HG02588 (cell line): ENCODE results near the gene CPNE5.
"Not testable (repeated sequence)": the region's sequence is repeated elsewhere in the genome, so short reads cannot be mapped to it uniquely, and the experiment has no call there.

ENCODE experiments used
- ATAC-seq: cut with Tn5 transposase; IDR thresholded peaks from one replicate; pipeline ENCODE4 v1.9.1; 2021; ENCODE audit warnings: mild to moderate bottlenecking, moderate library complexity; ENCODE audit not compliant: unreplicated experiment

CPNE5 gene

GRCh38 chr6:36817176-36817817, 21.9 kb downstream of the CPNE5 start:
- ATAC-seq: no peak

DNA sequence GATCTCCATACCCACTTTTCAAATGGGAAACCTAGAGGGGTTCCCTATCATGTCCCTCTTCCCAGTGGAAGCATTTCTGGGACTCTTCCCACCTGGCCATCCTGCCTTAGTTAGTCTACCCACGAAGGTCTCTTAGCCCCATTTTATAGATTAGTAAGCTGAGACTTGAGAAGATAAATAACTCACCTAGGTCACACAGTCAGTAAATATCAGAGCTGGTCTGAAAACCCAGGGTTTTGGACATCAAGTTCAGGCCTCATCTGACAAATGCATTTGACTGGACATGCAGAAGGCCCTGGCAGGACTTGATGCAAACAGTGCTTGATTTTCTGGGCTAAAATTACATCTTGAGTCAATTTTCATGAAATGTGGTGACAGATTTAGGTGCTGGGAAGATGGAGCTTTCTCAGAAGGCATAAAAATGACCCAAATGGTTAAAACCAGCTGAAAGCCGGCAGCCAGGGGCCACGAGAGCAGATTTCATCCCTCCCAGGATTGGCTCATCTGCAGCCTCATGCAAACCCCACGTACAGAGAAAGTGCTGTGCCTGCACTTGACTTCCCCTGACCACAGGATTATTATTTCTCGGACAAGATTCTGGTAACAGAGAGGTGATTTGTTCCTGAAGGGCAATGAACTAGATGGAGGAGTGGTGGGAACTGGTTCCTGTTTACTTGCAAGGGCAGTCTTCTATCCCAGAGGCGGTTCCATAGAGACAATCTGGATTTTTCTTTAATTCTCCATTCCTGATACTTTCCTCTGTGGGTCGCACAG, 23.1 kb downstream of the CPNE5 start:
- ATAC-seq: no peak

DNA sequence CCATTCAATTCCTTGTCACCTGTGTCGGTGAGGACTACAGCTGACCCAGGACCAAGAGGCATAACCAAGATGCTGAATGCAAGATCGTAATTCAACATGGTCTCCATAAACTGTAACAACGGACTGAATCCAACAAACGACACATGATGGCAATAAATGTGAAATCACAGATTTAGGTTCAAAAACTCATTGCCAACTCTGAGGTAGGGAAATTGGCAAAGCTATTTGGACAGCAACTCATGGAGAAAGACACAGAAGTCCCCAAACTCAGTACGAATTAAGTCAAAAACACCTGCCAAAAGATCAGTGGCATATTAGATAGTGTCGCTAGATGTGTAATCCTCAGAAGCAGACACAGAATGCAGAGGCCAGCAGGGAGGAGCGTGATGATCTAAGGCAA, 25.0 kb downstream of the CPNE5 start:
- no peak for ATAC-seq

GRCh38 chr6:36813526-36813925, 25.7 kb downstream of the CPNE5 start:
- no peak for ATAC-seq

DNA sequence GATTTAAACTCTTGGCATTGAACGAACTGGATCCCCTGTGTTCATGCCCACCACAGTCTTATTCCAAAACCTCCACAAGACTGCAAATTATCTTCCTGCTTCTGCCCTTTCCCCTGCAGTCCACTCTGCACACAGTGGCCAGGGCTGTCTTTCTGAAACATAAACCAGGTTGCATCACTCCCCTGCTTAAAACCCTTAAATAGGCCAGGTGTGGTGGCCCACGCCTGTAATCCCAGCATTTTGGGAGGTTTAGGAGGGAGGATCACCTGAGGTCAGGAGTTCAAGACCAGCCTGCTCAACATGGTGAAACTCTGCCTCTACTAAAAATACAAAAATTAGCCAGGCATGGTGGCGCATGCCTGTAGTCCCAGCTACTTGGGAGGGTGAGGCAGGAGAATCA, 26.2 kb downstream of the CPNE5 start:
- ATAC-seq: not testable (repeated sequence)

- no peak for ATAC-seq
Observed at GRCh38 chr6:36809941-36810803, 29.1 kb downstream of the CPNE5 start.

DNA sequence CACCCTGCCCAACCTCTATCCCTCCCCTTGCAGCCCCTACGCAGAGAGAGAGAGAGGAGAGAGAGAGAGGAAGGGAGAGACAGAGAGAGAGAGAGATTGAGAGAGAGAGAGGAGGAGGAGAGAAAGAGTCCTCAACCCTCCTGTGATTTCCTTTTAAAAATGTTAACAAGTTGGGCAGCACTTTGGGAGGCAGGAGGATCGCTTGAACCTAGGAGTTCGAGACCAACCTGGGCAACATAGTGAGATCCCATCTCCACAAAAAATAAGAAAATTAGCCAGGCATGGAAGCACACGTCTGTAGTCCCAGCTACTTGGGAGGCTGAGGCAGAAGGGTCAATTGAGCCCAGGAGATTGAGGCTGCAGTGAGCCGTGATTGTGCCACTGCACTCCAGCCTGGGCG, 30.1 kb downstream of the CPNE5 start:
- ATAC-seq: no peak

- ATAC-seq: no peak
Observed at GRCh38 chr6:36808634-36809033, 30.6 kb downstream of the CPNE5 start.

DNA sequence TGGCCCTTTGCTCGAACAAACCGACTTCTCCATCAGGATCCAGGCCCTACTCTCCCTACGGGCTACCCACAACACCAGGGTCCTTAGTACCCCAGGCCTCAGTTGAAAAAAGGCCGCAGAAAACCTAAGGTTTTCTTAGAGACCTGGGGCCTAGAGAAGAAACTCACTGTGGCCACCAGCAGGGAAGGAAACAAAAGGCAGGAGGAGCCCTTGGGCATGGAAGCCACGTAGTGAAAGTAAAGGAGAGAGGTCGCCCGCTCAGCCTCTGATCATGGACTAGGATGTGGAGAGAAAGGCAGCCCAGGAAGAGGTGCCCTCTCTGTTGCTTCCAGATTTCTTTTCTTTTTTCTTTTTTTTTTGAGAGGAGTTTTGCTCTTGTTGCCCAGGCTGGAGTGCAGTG, 31.5 kb downstream of the CPNE5 start:
- ATAC-seq: no peak

DNA sequence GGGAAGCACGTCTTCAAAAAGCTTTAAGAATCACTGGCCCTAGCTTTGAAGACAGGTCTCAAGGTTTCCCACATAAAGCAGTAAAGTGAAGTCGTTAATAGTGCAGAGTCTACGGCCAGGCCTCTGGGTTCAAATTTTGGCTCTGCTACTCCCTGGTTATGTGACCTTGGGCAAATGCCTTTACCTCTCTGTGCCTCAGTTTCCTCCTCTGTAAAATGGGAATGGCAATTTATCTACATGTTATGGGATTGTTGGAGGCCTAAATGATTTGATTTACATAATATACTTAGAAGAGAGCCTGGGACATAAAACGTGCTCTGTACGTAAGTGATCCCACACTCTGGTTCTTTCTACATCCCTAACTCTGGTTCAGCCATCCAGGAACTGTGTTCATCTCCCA, 32.1 kb downstream of the CPNE5 start:
- ATAC-seq: no peak

DNA sequence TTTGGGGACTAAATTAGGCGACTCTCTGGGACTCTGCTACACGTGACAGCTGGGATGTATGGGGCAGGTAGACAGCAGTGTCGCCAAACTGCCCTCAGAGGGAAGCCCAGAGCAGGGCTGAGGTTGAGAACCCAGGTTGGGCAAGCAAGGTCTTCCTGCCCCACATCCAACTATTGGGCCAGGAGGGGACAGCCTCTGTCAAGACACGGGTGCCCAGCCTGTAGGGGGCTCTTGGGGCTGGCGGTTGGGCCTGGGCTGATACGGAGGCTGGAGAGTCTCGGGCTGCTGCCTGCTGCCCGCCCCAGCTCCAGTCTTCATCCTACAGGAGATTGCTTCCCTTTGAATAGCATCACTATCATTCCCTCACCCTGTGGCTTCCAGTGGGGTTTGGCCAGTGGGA, 33.3 kb downstream of the CPNE5 start:
- no peak for ATAC-seq

DNA sequence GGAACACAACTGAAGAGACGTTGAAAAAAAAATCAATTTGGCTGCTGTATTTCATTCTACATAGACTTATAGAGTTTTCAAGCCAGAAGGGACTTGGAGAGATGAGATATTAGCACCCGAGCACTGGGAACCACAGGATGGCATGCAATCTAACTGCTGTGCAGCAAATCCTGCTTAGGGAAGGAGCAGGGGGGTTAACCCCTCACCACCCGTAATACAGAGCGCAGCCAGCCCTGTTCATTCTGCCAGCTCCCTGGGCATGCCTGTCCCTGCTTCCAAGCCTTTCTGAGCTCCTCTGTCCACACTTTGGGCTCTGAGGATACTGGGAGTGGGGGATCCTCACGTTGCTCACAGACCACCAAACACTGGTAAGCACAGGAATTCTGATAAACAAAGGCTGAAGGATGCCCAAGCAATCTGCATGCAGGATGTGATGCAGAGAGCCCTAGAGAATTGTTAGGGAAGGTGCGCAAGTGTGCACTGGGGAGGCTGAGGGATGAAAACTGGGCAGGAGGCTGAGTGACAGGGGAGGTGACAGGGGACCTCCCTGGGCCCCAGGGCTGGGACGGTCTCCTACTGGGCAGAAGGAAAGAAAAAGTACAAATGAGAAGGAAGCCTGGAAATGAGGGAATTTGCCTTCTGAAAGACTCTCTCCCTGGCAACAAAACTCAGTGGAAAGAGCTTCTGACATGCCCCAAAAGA, 34.0 kb downstream of the CPNE5 start:
- no peak for ATAC-seq

DNA sequence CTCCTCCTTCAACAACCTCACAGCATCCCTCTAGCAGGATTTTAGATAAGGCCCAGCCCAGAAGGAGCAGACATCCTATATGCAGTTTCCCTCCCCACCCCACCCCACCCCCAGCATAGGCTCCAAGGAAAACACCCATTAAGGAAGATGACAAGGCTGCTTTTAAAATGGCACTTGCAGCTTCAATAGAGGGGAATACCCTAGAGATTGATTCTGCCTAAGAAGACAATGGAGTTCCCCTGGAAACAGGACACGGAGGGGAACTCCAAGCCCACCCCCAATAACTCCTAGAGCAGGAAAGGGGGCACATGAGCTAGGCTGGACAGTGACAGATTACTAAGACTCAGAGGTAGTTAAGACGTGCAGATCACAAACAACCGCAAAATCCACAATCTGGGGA, 34.7 kb downstream of the CPNE5 start:
- no peak for ATAC-seq

GRCh38 chr6:36803908-36804307, 35.3 kb downstream of the CPNE5 start:
- ATAC-seq: no peak

DNA sequence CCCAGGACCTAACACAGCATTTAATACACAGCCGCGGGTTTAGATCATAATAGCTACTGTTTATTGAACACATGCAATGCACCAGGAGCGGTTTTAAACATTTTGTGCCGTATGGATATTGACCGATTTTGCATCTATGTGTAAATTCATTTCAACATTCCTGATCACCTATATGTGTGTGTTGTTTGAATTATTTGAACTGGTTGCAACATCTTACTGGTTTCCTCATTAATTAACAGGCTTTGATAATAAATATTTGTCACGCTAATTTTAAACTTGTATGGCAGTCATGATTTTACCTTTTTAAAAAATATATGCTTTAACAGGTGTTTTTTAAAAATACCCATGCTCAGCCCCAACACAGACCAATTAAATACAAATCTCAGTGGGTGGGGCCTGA, 35.8 kb downstream of the CPNE5 start:
- no peak for ATAC-seq

GRCh38 chr6:36800223-36801076, 38.8 kb downstream of the CPNE5 start:
- ATAC-seq: no peak

GRCh38 chr6:36798852-36799251, 40.4 kb downstream of the CPNE5 start:
- no peak for ATAC-seq

DNA sequence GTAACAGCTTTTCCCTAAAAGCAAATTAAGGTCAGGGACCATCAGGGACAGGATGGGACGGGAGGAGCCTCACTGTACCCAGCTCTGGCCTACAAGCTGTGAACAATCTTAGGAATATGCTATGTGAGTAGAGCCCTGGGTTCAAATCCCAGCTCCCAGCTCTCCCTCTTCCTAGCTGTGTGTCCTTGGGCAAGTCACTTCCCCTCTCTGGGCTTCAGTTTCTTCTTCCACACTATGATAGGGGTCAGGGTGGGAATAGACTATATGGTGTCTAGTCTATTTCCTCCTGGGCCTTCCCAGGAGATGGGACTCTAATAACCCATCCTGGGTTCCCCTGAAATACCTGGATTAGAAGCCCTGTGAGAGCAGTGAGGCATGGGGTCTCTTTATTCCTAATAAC, 41.6 kb downstream of the CPNE5 start:
- ATAC-seq: no peak

DNA sequence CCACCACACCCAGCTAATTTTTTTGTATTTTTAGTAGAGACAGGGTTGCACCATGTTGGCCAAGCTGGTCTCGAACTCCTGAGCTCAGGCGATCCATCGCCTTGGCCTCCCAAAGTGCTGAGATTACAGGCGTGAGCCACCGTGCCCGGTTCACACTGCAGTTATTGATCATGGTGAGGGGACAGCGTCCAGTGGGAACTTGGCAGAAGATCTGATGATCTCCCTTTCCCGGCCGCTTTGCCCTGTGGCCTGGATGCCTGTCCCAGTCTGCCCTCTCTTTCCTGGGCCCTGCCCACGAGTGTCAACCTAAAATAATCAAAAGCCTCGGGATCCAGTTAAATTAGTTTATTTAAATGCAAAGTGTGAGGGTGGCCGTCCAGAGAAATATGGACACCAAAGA, 42.2 kb downstream of the CPNE5 start:
- ATAC-seq: no peak

- no peak for ATAC-seq
Observed at GRCh38 chr6:36794713-36795065, 44.6 kb downstream of the CPNE5 start.
